Esophagus mucosa (tissue), 1 donor: ENCODE measurements around the gene GBP7. TPM values are rescaled to one million over a fixed set of nuclear protein-coding genes. Genes with fewer than 3 reads are reported as not detected.
"Not testable (repeated sequence)": the region's sequence is repeated elsewhere in the genome, so short reads cannot be mapped to it uniquely, and the experiment has no call there.

Experiments used
- ATAC-seq: fragments of 200-7000 bp; cut with Tn5 transposase; one replicate; pipeline ENCODE4 v1.9.1; 2020
- total RNA-seq: library from RNA; stranded (reverse); gene quantifications from one replicate; pipeline ENCODE4 v1.2.4, GENCODE V29; 2023
- donor health status: DM: yes; HTN: yes; CAD: no.

Gene GBP7
- total RNA-seq, 1 donor from 2014 or later: not detected

DNA sequence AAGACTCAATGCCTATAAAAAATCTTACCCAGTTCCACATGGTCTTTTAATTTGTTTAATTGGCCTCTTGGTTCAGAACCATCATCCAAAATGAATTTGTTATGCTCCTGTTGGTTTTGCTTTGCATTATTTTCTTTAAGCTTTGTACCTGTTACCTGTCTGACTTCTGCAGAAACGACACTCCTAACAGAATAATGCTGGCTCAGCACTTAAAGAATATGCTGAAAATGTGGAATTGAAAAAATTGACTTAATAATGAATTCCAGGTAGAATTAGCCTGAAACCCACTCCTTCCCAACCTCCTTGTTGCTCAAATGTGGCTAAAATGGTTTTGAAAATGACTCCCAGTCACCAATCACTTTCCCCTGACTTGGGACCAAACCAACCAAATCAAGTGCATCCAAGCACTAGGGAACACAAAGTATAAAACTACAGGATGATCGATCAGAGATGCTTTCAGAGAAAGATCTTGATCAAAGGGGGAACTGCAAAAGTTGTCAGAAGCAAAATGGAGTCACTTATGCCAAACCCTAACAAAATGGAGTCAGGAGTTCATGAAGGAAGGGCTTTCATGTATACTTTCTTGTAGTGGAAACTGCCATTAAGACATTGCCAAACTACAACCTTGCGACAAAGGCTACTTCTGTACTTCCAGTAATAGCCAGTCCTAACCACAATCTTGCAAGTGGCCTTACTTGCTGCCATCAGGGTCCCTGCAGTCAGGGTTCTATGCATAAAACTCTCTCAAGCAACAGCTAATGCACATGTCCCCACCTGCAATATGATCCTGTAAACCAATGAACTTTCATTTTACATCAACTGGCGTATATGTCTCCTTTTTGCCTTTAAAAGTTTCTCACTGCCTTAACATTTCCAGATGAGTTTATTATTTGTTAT is 5.4 kb downstream of the GBP7 start:
- no peak for ATAC-seq

DNA sequence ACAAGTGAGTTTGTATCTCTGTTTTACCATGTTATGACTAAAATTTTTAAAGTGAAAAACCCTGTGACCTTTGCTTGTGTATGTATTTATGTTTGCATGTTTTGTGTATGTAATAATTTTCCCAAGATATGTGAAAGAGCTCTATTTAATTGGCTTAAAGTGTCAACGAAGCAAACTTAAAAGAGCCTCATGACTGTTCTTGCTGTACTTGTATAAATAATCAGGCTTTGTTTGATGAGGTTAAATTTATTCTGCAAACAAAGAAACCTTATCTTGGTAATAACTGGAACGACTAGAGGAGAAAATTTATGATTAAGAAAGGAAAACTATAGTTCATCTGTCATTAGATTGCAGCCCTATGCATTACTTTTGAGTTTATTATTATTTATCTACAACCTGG is 6.6 kb downstream of the GBP7 start:
- ATAC-seq: no peak

DNA sequence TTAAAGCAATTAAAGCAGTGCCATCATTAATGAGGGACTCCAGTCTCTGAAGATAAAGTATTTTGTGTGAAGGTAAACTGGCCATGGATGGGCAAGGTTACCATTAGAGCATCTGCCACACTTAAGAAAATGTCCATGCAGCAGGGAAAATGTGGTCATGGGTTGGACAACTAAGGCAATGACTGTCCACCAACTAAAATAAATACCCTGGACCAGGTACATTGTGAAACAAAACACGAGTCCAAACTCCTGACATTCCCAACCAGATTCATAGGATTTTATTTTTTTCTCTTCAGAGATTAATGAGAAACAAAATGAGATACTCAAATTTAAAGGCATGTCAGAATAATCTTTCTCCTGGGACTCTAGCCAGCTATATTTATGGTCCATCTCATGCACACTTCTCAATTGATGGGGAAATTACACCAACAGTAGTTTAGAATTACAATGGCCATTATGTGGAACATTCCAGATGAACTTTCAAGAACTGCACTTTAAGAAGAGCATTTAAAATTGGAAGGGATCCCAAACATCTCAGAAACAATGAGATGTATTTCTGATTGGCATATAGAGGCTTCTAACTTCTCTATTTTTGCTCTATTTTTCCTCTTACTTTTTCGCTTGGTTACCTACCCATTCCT is 8.1 kb downstream of the GBP7 start:
- no peak for ATAC-seq

DNA sequence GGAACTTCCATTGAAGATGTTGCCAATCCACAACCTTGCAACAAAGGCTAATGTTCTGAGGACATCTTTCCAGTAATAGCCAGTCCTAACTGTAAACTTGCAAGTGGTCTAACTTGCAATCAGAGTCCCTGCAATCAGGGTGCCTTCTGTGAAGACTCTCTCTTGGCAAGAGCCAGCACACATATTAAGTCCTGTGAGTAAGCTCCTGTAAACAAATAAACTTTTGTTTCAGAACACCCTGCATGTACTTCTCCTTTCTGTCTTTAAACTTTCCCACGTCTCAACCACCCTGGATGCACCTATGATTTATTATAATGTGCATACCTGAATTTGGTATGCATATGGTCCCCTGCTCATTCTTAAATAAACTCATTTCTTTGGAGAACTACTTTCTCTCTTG is 9.1 kb downstream of the GBP7 start:
- ATAC-seq: no peak

DNA sequence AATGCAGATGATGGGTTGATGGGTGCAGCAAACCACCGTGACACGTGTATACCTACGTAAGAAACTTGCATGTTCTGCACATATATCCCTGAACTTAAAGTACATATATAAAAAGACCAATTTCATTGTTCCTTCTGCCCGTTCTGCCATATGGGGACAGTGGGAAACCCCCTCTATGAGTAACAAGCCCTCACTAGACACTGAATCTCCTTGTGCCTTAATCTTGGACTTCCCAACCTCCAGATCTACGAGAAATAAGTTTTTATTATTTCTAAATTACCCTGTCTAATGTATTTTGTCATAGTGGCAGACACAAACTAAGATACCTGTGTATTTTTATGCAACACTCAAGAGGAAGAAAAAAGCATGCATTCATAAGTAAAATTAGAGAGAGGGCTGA is 10.0 kb downstream of the GBP7 start:
- no peak for ATAC-seq

DNA sequence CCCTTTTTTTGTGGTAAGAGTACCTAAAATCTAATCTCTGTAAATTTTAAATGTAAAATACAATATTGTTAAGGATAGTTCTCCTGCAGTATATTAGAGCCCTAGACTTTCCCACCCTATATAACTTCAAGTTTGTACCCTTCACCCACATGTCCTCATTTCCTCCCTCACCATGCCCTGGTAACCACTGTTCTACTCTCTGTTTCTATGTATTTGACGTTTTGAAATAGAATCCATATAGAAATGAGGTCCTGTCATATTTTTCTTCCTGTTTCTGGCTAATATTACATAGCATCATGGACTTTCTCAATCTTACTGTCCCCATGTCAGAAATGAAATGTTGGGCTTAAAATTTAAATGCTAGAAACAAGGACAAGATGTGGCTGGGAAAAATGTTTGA is 24.8 kb downstream of the GBP7 start:
- ATAC-seq: no peak

DNA sequence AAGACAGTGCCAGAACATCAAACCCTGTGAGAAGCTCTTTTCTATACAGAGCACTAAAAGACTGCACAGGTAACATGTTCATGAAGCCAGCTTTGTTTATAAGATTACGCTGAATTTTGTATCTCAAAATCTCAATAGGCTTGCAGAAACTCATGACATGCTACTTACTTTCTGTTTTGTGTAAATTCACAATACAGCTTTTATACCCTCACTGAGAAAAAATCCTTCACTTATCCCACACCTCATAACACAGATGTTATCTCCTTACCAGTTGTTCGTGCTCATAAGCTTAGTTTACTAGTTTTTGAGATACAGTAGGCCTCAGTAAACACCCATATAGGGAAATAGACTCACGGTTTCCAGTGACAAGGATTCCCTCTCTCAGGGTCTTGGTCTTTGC is 25.8 kb downstream of the GBP7 start:
- ATAC-seq: no peak

DNA sequence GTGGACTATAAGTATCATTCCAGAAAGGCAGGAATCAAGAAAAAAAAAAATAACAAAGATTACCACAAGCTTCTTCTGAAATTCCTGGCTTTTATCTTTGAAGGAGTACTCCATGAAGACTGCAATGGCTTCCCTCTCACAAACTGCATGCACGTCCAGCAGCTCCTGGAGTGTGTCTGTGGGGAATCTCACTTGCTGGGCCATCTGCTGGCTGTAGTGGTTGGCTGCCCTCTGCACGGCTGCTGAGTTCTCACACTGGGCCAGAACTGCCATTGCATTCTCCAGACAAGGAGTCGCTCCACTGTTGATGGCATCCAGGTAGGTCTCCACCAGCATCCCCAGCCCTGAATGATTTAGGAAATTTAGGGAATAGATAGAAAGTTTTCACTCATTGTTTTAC is 26.6 kb downstream of the GBP7 start:
- ATAC-seq: no peak

DNA sequence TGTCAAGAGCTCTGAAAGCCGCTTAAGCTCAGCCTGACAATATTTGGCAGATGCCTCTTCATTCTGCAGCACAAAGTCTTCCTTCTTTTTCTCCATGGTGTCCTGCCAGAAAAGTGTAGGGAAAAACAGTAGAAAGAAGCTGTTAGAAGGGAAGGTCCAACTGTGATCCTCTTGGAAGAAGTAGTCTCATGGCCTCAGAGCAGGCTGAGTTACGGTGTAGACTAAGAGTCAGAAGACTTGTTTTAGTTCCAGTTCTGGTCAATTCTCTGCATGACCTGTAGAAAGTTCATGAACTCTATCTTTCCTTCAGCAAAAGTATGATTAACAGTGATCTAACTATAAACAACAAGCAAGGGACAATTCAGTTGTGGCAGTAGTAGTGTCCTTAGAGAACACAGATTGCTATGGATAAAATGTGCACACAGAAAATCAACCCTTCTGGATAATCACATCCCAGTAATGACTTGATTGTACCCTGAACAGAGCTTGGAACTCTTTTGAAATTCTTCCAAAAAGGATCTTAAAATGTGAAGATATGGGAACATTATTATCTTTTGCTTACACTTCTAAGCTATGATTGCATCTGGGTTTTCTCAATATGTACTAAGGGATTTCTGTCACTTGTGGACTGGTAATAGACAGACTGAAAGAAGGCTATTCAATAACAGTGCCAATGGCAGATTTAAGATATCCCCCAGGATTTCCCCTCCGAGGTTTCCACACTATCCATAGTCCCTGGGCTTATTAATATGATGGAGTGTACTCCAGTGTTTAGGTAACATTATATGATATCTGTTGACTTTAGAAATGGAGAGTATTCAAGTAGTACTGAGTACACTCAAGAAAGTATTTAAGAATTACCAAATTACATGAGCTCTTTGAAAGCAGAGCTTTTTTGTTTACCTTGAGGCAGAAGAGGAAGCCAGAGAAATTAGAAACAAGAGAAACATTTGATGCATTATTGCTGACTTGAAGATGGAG is 27.8 kb downstream of the GBP7 start:
- ATAC-seq: no peak

DNA sequence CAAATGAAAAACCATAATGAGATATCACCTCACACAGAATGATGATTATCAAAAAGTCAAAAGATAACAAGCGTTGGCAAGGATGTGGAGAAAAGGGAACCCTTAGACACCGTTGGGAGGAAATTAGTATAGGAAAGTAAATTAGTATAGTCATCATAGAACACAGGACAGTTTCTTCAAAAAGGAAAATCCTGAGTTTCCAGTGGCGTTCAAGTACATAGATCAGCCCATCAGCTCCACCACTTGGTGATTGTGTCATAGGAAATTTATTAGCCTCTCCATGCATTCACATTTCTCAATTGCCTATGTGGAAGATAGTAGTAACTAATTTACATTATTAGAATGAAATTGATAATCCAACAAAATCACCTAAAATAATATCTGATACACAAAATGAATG is 29.1 kb downstream of the GBP7 start:
- ATAC-seq: no peak

DNA sequence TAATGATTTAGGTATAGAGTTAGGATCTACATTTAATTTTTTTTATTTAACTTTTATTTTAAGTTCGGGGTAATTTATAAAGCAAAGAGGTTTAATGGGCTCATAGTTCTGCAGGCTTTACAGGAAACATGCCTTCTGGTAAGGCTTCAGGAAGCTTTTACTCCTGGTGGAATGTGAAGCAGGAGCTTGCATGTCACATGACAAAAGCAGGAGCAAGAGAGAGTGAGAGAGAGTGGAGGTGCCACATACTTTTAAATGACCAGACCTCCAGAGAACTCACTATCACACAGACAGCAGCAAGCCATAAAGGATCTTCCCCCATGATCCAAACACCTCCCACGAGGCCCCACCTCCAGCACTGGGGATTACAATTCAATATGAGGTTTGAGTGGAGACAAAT is 32.3 kb downstream of the GBP7 start:
- ATAC-seq: no peak

DNA sequence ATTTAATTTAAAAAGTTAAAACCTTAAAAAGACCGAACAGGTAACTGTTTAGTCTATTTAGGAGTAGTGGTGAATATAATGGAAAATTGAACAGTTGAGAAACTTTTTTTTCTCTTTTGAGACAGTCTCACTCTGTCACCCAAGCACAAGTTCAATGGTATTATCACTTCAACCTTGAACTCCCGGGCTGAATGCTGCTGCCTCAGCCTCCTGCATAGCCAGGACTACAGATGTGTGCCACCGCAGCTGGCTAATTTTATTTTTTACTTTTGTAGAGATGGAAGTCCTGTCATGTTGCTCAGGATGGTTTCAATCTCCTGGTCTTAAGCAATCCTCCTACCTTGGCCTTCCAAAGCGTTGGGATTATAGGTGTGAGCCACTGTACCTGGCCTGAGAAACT is 33.6 kb downstream of the GBP7 start:
- ATAC-seq: no peak

DNA sequence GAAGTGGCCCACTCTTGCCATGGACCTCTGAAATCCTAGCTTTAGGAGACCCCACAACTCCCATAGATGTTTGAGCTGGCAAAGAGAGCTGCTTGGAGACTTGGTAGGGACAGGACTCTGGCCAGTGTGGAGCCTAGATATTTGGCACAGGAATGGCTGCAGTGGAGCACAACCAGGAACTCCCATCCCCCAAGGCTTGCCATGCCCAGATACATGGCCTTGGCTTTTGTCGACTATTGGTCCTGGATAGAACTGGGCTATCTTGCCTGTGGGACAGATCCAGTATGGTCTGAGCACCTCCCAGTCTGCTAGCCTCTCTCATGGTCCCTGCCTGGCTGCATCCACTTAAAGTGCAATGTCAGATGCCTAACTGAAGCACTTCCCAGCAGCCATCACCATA is 42.1 kb downstream of the GBP7 start:
- no peak for ATAC-seq

DNA sequence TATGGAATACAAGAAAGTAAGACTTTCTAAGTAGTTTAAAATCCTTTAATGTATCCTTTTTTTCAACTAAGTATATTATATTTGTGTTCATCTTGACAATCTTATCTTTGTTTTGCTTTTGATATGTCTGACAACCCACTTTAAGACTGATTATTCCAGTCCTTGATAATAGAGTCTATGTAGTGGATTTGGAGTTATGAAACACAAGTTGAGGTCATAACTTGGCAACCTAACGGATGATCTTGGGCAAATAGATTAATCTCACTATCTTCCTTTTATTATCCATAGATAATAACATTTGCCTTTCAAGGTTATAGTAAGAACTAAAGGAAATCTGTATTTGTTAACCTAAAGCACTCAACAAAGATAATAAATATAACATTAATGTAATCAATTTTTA is 45.1 kb downstream of the GBP7 start:
- no peak for ATAC-seq

DNA sequence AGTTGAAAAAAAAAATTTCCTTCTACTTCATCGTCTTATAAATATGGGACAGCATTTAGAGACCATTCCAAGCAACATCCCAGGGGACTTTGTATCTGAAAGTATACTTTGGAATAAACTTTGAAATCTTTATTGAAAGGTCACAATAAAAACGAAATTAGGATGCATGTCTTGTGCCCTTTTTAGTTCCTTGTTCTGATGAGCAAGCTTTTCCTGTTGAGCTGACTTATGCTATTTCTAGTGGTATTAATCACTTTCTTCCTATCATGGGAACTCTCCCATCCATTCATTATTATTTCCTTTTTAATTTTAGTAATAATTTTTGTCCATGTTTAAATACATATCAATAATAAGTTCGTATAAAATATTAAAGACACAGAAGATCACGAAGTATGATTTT is 45.9 kb downstream of the GBP7 start:
- ATAC-seq: no peak

DNA sequence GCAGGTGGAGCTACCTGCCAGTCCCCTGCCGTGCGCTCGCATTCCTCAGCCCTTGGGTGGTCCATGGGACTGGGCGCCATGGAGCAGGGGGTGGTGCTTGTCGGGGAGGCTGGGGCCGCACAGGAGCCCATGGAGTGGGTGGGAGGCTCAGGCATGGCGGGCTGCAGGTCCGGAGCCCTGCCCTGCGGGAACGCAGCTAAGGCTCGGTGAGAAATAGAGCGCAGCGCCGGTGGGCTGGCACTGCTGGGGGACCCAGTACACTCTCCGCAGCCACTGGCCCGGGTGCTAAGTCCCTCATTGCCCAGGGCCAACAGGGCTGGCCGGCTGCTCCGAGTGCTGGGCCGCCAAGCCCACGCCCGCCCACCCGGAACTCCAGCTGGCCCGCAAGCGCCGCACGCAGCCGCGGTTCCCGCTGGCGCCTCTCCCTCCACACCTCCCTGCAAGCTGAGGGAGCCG is 47.8 kb downstream of the GBP7 start:
- ATAC-seq: not testable (repeated sequence)

DNA sequence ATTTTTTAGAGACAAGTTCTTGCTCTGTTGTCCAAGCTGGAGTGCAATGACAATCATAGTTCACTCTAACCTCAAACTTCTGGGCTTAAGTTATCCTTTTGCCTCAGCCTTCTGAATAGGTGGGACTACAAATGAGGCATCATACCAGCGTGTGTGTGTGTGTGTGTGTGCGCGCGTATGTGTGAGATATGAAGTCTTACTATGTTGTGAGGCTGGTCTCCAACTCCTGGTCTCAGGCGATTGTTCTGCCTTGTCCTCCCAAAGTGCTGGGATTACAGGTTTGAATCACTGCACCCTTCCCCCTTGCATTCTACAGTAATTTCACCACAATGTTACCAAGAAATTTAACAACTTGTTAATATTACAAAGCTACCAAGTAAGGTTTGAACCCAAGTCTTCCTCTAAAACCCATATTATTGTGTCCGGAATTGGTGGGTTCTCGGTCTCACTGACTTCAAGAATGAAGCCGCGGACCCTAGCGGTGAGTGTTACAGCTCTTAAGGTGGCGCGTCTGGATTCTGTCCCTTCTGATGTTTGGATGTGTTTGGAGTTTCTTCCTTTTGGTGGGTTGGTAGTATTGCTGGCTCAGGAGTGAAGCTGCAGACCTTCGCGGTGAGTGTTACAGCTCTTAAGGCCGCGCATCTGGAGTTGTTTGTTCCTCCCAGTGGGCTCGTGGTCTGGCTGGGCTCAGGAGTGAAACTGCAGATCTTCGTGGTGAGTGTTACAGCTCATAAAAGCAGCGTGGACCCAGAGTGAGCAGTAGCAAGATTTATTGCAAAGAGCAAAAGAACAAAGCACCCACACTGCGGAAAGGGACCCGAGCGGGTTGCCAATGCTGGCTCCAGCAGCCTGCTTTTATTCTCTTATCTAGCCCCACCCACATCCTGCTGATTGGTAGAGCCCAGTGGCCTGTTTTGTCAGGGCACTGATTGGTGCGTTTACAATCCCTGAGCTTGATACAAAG is 48.9 kb downstream of the GBP7 start:
- ATAC-seq: peak; percentile 14

DNA sequence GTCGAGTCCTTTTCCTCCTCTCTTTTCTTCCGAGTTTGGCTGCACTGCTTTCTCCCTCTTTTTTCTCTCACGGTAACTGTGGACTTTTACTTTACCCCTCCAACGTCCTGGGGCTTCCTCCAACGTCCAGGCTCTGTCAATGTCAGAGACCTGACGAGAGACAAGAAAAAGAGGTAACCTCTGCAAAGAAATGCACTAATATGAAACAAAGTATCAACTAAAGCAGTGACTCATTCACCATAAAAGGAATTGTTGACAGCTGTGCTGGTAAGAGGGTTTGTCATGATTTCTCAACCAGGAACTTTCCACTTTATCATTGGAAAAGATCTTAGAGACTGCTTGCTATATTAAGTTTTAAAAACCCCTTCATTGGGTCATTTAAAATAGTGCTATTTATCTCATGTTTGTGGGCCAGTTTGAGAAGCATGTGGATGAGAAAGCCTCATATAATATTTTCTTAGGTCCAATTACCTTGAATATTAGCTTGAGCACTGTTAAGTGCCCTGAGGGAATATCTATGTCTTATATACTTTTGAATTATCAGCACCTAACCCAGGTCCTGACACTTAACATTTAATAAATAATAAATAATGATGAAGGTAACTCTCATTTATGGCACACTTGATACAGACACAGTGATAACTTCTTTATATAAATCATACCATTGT is 49.8 kb downstream of the GBP7 start, which contains the start of gene GBP2:
Gene GBP2 (minus strand): TSS at position 202 of the 668 bp plus-strand sequence. CDS start 4,148 bp downstream, outside the sequence.
- peak; percentile 90 for ATAC-seq

DNA sequence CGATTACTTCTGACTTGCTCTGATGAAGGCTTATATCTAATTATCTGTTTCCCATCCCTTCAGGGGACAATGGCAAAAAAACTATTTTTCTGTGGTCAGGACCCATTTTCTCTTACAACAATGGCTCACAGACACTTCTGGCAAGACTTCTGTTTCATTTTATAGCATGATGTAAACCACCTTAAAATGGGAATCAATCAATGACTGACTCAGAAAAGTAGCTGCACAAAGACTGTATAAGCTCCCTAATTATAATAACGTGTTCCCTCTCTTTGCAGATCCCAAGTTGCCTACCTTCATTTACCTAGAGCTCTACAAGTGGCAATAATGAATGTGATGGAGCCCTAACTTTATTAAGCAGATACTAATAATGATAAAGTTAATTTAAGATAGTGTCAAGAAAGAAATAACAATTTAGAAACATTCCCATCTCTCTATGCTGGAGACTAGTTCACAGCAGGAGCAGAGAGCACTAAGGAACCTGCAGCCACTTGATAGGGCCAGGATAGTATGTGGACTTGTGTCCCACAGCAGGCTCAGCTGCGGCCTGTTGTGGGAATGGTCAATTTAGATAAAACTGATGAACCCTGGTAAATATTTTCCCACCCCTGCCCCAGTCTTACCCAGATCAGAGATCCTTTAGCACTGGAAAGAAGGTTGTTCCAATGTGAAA is 50.4 kb downstream of the GBP7 start:
- ATAC-seq: peak; percentile 52

DNA sequence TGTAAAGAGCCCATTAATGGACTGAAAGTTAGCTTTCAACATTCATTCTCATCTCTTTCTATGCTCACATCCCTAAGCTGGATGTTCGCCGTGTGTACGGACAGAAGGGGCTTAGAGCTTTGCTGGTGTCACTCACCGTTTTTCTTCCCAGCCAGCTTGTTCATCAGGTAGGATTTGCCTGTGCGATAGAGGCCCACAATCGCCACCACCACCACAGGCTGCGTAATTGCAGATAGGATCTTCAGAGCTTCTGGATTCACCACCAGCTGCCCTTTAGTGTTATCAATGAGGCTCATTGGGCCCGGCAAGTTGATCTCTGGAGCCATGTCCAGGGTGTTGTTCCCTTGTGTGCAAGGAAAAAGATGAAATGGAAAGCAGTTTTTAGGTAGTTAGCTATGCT is 54.2 kb downstream of the GBP7 start:
- no peak for ATAC-seq
